ENCODE measurements around the gene INSYN2B.

GRCh38 chr5:169921384-169921783 lies 58.9 kb downstream of the INSYN2B start:
- TF ChIP-seq, protein P1, sequence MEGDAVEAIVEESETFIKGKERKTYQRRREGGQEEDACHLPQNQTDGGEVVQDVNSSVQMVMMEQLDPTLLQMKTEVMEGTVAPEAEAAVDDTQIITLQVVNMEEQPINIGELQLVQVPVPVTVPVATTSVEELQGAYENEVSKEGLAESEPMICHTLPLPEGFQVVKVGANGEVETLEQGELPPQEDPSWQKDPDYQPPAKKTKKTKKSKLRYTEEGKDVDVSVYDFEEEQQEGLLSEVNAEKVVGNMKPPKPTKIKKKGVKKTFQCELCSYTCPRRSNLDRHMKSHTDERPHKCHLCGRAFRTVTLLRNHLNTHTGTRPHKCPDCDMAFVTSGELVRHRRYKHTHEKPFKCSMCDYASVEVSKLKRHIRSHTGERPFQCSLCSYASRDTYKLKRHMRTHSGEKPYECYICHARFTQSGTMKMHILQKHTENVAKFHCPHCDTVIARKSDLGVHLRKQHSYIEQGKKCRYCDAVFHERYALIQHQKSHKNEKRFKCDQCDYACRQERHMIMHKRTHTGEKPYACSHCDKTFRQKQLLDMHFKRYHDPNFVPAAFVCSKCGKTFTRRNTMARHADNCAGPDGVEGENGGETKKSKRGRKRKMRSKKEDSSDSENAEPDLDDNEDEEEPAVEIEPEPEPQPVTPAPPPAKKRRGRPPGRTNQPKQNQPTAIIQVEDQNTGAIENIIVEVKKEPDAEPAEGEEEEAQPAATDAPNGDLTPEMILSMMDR (IDR thresholded peaks at IDR 0.05; ENCODE audit: low read depth, low read length), result no peak
- TF ChIP-seq POLR2A (IDR thresholded peaks at IDR 0.05; ENCODE audit: extremely low read depth, insufficient read length), result no peak
